PFSK-1 (cell line): ENCODE measurements around the gene SPSB4.

Source experiments
- REST ChIP-seq, 2 experiments: IDR thresholded peaks; 2 replicates each; pipeline versions ENCODE4 v1.6.1 to v1.8.0; 2011 to 2012; ENCODE audit warnings: low read depth in 2 of 2, low read length in 2 of 2, control low read depth in 1 of 2, inconsistent platforms in 1 of 2, mild to moderate bottlenecking in 1 of 2, moderate library complexity in 1 of 2; ENCODE audit not compliant: insufficient read depth in 1 of 2
- SIN3A ChIP-seq: IDR thresholded peaks from 2 replicates; pipeline ENCODE4 v1.6.1; 2012; ENCODE audit warnings: mild to moderate bottlenecking, low read length, moderate library complexity, borderline replicate concordance; ENCODE audit not compliant: insufficient read depth
- TAF1 ChIP-seq: IDR thresholded peaks from 2 replicates; pipeline ENCODE4 v1.6.1; 2012; ENCODE audit warnings: low read length, control low read depth, borderline replicate concordance; ENCODE audit not compliant: insufficient read depth

GRCh38 chr3:141184430-141184829 lies 133.3 kb downstream of the SPSB4 start:
- TF ChIP-seq SIN3A (no peak), REST (IDR thresholded peaks at IDR 0.05; ENCODE audit: insufficient read depth in 1 of 2, low read depth in 2 of 2, low read length in 2 of 2) (no peak), TAF1 (no peak)
